Calu3 (cell line): Measurements from ENCODE around the gene ANTXR2. TPM values are rescaled to one million over a fixed set of nuclear protein-coding genes. Genes with fewer than 3 reads are reported as not detected.

Experiments used
- BruUV-seq: library from RNA; stranded (reverse); fragments of 400-500 nt; replicated peaks from 2 replicates; lab custom pipeline; 2021; lab: Mats Ljungman, UMichigan
- CTCF ChIA-PET: fragments of 300-600 bp; sonication (Branson Sonifier 250); formaldehyde crosslinking; loops from one replicate; lab custom pipeline; 2022; ENCODE audit warnings: antibody characterized with exemption; lab: Charles Lee
- DNase-seq: peaks from one replicate; pipeline ENCODE4 v3.0.0; 2022
- H3K27ac Mint-ChIP-seq: one replicate; pipeline ENCODE4 v1.8.0; 2022; ENCODE audit warnings: mixed read lengths; ENCODE audit not compliant: unreplicated experiment
- H3K27me3 Mint-ChIP-seq: one replicate; pipeline ENCODE4 v1.8.0; 2022; ENCODE audit warnings: mixed read lengths; ENCODE audit not compliant: unreplicated experiment
- H3K36me3 Mint-ChIP-seq: one replicate; pipeline ENCODE4 v1.8.0; 2022; ENCODE audit warnings: mild to moderate bottlenecking, moderate library complexity, mixed read lengths; ENCODE audit not compliant: insufficient read depth, unreplicated experiment
- H3K4me1 Mint-ChIP-seq: one replicate; pipeline ENCODE4 v1.8.0; 2022; ENCODE audit warnings: mild to moderate bottlenecking, low read depth, mixed read lengths; ENCODE audit not compliant: unreplicated experiment
- H3K4me3 Mint-ChIP-seq: one replicate; pipeline ENCODE4 v1.8.0; 2022; ENCODE audit warnings: mild to moderate bottlenecking, low read depth, moderate library complexity, mixed read lengths; ENCODE audit not compliant: unreplicated experiment
- H3K9me3 Mint-ChIP-seq: one replicate; pipeline ENCODE4 v1.8.0; 2022; ENCODE audit warnings: low read depth, mixed read lengths; ENCODE audit not compliant: unreplicated experiment
- CTCF ChIP-seq: fragments of 200-600 bp; IDR thresholded peaks from one replicate; pipeline ENCODE4 v1.8.0; 2022; ENCODE audit warnings: antibody characterized with exemption; ENCODE audit not compliant: unreplicated experiment
- intact Hi-C: fragments of 100-400 bp; cut with micrococcal nuclease; formaldehyde crosslinking; loops from one replicate; pipeline ENCODE4 v1.10.0; 2022; ENCODE audit not compliant: unreplicated experiment
- total RNA-seq: library from RNA; stranded (reverse); gene quantifications from 2 replicates; pipeline ENCODE4 v1.2.3, GENCODE V29; 2022

ANTXR2 gene
- total RNA-seq, 1 experiment from 2014 or later, result 23.6 TPM

- CTCF ChIA-PET, result no interaction called here
- no peak overlapping the region for H3K27ac Mint-ChIP-seq
- no peaks in the 10 kb centered on the region for H3K27me3 Mint-ChIP-seq
- H3K4me1 Mint-ChIP-seq, result no peaks in the 10 kb centered on the region
- no peak for DNase-seq
- no peak for TF ChIP-seq CTCF
- intact Hi-C loops, result no loop called here
- H3K9me3 Mint-ChIP-seq, result no peaks in the 10 kb centered on the region
- H3K4me3 Mint-ChIP-seq, result no peak overlapping the region
- BruUV-seq, result no TSS peak
- H3K36me3 Mint-ChIP-seq, result no peaks in the 10 kb centered on the region
These were observed 190.2 kb downstream of the ANTXR2 start for GRCh38 chr4:79882806-79883205.

- Mint-ChIP-seq H3K9me3 (no peaks in the 10 kb centered on the region), H3K27ac (no peak overlapping the region), H3K4me1 (no peaks in the 10 kb centered on the region), H3K27me3 (no peaks in the 10 kb centered on the region), H3K36me3 (no peaks in the 10 kb centered on the region), H3K4me3 (no peak overlapping the region)
- CTCF ChIA-PET, result no interaction called here
- no peak for DNase-seq
- TF ChIP-seq CTCF, result no peak
- BruUV-seq, result no TSS peak
- intact Hi-C loops, result no loop called here
These were observed 191.6 kb downstream of the ANTXR2 start for GRCh38 chr4:79881407-79881806.

- BruUV-seq, result no TSS peak
- CTCF ChIA-PET, result no interaction called here
- DNase-seq, result no peak
These were observed 195.5 kb downstream of the ANTXR2 start for GRCh38 chr4:79877511-79877910.

GRCh38 chr4:79875344-79875899 lies 197.6 kb downstream of the ANTXR2 start:
- Mint-ChIP-seq H3K9me3 (no peaks in the 10 kb centered on the region), H3K4me3 (no peak overlapping the region), H3K27ac (no peak overlapping the region), H3K27me3 (no peaks in the 10 kb centered on the region), H3K4me1 (no peaks in the 10 kb centered on the region), H3K36me3 (no peaks in the 10 kb centered on the region)
- no peak for DNase-seq
- no TSS peak for BruUV-seq
- CTCF ChIA-PET, result no interaction called here
- intact Hi-C loops, result no loop called here
- no peak for TF ChIP-seq CTCF

More at GRCh38 chr4:79877511-79877910, 195.5 kb downstream of the ANTXR2 start:
- H3K36me3 Mint-ChIP-seq, result no peaks in the 10 kb centered on the region
- H3K27me3 Mint-ChIP-seq, result no peaks in the 10 kb centered on the region
- H3K9me3 Mint-ChIP-seq, result no peaks in the 10 kb centered on the region
- intact Hi-C loops, result no loop called here
- H3K27ac Mint-ChIP-seq, result no peak overlapping the region
- H3K4me1 Mint-ChIP-seq, result no peaks in the 10 kb centered on the region
- TF ChIP-seq CTCF, result no peak
- H3K4me3 Mint-ChIP-seq, result no peak overlapping the region
